ENCODE measurements around the gene ZMAT2. TPM values are rescaled to one million over a fixed set of nuclear protein-coding genes. Genes with fewer than 3 reads are reported as not detected.
"Not testable (repeated sequence)": the region's sequence is repeated elsewhere in the genome, so short reads cannot be mapped to it uniquely, and the experiment has no call there.

The ZMAT2 gene
- total RNA-seq, 2 experiments from 2014 or later: 54.7 to 57.8 TPM

GRCh38 chr5:140677947-140678346 is 22.3 kb upstream of the ZMAT2 start:
- Mint-ChIP-seq H3K36me3 (peaks cover 12% of the 10 kb centered on the region), H3K9me3 (no peaks in the 10 kb centered on the region), H3K4me3 (no peak overlapping the region), H3K27ac (peak overlapping the region; percentile 75), H3K4me1 (peaks cover 16% of the 10 kb centered on the region), H3K27me3 (no peaks in the 10 kb centered on the region)
- POLR2A ChIA-PET: interaction anchor here (1.1 to 1.6 kb wide), 3 partner anchors 13 to 23 kb away, joined by 4 read pairs; partner anchors contain the start of genes HARS1, HARS2, WDR55 and ZMAT2
- DNase-seq (no peak), ATAC-seq (ENCODE audit: low read depth) (no peak)

DNA sequence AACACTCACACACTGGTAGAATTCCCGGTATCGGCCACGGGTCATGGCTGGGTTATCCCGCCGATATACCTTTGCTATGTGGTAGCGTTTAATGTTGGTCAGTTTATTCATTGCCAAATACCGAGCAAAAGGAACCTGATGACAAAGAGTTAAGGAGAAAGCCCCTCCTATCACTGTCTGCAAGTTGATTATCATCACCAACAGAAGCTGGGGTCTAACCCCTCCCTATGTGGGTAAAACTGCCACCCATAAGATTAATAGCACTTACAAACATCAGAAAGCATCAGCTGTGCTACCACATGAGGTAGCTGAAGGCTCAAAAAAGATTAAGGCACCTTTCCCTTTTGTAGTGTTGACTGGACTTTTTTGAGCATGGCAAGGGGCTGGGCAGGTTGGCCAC is 21.3 kb upstream of the ZMAT2 start:
- Mint-ChIP-seq H3K4me3 (no peak overlapping the region), H3K36me3 (peaks cover 16% of the 10 kb centered on the region), H3K4me1 (peaks cover 16% of the 10 kb centered on the region), H3K27ac (no peak overlapping the region), H3K27me3 (no peaks in the 10 kb centered on the region), H3K9me3 (no peaks in the 10 kb centered on the region)
- POLR2A ChIA-PET: interaction anchor here (1.2 to 1.5 kb wide), 2 partner anchors 12 to 14 kb away, joined by 4 to 5 read pairs; partner anchors contain the start of genes HARS1, HARS2 and WDR55
- ATAC-seq (ENCODE audit: low read depth) (no peak), DNase-seq (no peak)

DNA sequence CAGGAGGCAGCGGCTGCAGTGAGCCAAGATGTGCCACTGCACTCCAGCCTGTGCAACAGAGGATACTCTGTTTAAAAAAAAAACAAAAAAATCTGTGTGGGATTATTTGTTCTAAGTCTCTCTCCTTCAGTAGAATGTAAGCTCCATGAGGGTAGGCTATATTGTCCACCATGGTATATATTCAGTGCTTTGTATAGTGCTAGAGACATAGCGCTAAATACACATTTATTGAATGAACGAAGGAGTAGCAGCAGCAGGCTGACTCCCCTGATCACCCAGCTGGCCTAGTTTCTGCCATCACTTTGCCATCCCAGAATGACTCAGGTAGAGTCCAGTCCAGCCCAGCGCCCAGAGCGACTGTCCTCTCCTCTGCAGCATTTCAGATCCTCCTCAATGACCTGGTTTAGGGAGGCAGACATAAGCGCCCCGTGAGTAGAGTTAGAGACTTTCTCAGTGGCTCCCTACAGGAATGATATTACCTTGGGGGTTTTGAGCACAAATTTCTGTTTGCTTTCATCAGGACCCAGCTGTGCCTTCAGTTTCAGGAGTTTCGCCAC is 9.8 kb upstream of the ZMAT2 start:
- POLR2A ChIA-PET: interaction anchor here (0.7 to 2.2 kb wide), 16 partner anchors 9 to 289 kb away, joined by 3 to 25 read pairs (median 4); partner anchors contain the start of genes APBB3, DND1, EIF4EBP3 and IK
- Mint-ChIP-seq H3K4me1 (peaks cover 35% of the 10 kb centered on the region), H3K27me3 (no peaks in the 10 kb centered on the region), H3K36me3 (peaks cover 16% of the 10 kb centered on the region), H3K4me3 (peak overlapping the region; percentile 97), H3K9me3 (no peaks in the 10 kb centered on the region), H3K27ac (peak overlapping the region; percentile 96)
- ATAC-seq (ENCODE audit: low read depth): no peak
- no peak for DNase-seq

DNA sequence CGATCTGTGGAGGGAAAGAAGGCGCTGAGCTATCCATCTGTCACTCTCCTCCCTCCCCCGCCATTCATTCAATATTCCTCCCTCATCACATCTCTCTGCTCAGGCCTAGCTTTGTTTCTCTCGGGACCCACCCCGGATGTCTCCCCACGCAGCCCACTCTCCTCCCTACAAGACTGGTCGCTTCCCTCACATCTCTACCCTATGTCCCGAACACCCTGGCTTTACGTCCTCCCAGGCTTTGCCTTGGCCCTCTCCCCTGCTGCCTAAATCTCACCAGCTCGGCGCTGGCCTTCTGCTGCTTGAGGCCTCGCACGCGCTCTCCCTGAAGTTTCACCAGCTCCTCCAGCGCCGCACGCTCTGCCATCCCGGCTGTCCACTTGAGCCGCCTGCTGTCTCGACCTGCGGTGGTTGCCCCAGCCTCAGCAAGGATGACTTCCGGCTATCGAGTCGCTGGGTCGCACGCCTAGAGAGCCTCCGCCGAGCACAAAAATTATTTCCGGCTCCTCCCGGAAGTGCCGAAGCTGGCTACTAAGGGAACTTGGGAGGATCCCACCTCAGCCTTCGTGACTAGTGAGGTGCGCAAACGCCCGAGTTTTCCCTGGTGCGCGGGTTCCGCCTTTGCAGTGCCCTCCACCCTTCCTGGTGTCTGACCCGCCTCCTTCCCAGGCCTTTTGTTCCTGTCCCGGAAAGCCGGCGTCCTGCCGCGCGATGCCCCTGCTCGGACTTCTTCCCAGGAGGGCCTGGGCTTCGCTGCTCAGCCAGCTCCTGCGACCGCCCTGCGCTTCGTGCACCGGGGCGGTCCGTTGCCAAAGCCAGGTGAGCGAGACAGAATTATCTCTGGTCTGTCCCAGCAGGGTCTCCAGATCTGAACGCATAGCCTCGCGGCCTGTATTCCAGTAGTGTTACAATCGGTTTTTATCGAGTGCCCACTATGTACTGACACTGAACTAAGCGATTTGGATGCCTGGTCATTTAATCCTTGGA is 9.0 kb upstream of the ZMAT2 start, which contains the start of the genes HARS1 and HARS2:
HARS1 (minus strand) TSS at position 430 of the 984 bp plus-strand sequence; CDS start at position 364, 66 bp downstream.
HARS2 (plus strand) TSS at position 515 of the 984 bp plus-strand sequence; CDS start at position 709, 194 bp downstream.
- peak within 1 kb of the TSS; percentile 96 for H3K27ac Mint-ChIP-seq
- H3K4me1 Mint-ChIP-seq: peaks cover 35% of the 10 kb centered on the region
- no peaks in the 10 kb centered on the region for H3K27me3 Mint-ChIP-seq
- ATAC-seq (ENCODE audit: low read depth): peak; percentile 93
- POLR2A ChIA-PET: interaction anchor here (0.6 to 2.2 kb wide), 20 partner anchors 9 to 290 kb away, joined by 3 to 25 read pairs (median 4); partner anchors contain the start of genes APBB3, DND1, EIF4EBP3 and IK
- peak within 1 kb of the TSS; percentile 97 for H3K4me3 Mint-ChIP-seq
- no peaks in the 10 kb centered on the region for H3K9me3 Mint-ChIP-seq
- peaks cover 22% of the 10 kb centered on the region for H3K36me3 Mint-ChIP-seq
- peak; percentile 78 for DNase-seq

DNA sequence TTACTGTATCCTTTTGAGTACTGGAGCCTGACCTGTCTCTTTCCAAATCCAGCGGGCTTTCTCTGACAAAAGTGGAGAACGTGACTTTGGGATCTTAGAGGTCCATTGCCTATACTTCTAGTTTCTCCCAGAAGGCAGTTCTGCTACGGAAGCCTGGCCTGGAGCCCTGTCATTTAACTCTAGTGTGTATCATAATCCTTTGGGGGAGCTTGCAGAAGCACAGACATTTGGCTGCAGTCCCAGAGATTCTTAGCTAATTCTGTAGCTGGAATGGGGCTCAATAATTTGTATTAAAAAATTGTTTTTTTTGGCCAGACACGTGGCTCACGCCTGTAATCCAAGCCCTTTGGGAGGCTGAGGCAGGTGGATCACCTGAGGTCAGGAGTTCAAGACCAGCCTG is 6.0 kb upstream of the ZMAT2 start:
- Mint-ChIP-seq H3K27me3 (no peaks in the 10 kb centered on the region), H3K4me1 (peaks cover 28% of the 10 kb centered on the region), H3K9me3 (no peaks in the 10 kb centered on the region), H3K4me3 (no peak overlapping the region), H3K27ac (no peak overlapping the region), H3K36me3 (peaks cover 34% of the 10 kb centered on the region)
- DNase-seq: no peak
- ATAC-seq (ENCODE audit: low read depth): no peak
- POLR2A ChIA-PET: no interaction called here

GRCh38 chr5:140696891-140697492 is 3.3 kb upstream of the ZMAT2 start:
- peaks cover 22% of the 10 kb centered on the region for H3K4me1 Mint-ChIP-seq
- POLR2A ChIA-PET: interaction anchor here (0.8 kb wide), 1 partner anchor 49 kb away, joined by 7 read pairs; the partner anchor contains the start of genes IK and NDUFA2
- ATAC-seq (ENCODE audit: low read depth): no peak
- no peak for DNase-seq
- no peak overlapping the region for H3K27ac Mint-ChIP-seq
- peaks cover 43% of the 10 kb centered on the region for H3K36me3 Mint-ChIP-seq
- H3K27me3 Mint-ChIP-seq: no peaks in the 10 kb centered on the region
- no peaks in the 10 kb centered on the region for H3K9me3 Mint-ChIP-seq
- H3K4me3 Mint-ChIP-seq: no peak overlapping the region

DNA sequence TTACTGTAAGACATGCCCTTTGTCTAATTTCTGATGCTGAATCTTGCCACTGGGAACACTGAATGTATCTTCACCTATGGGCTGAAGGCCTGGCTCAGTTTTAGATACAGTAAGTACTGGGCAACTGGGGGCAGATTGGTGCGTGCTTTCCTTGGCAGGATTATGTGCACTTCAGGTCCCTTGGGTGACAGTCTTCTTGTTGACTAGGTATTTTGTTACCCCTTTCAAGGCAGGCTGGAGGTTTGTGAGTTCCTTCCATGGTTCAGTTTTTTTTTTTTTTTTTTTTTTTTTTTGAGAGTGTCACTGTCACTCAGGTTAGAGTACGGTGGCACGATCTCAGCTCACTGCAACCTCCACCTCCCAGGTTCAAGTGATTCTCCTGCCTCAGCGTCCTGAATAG is 7.6 kb downstream of the ZMAT2 start:
- H3K36me3 Mint-ChIP-seq: peaks cover 12% of the 10 kb centered on the region
- H3K9me3 Mint-ChIP-seq: no peaks in the 10 kb centered on the region
- no peak for ATAC-seq (ENCODE audit: low read depth)
- H3K27ac Mint-ChIP-seq: no peak overlapping the region
- DNase-seq: no peak
- peaks cover 16% of the 10 kb centered on the region for H3K4me1 Mint-ChIP-seq
- H3K27me3 Mint-ChIP-seq: no peaks in the 10 kb centered on the region
- POLR2A ChIA-PET: interaction anchor here (0.7 to 1.3 kb wide), 2 partner anchors 8 to 94 kb away, joined by 3 read pairs; partner anchors contain the start of gene ZMAT2
- no peak overlapping the region for H3K4me3 Mint-ChIP-seq

- H3K4me3 Mint-ChIP-seq; H3K9me3 Mint-ChIP-seq; H3K27ac Mint-ChIP-seq; H3K36me3 Mint-ChIP-seq; H3K27me3 Mint-ChIP-seq; ATAC-seq (ENCODE audit: low read depth); DNase-seq: not testable (repeated sequence)
- POLR2A ChIA-PET: interaction anchor here (1.3 kb wide), 1 partner anchor 9 kb away, joined by 3 read pairs; the partner anchor contains the start of gene ZMAT2
- peaks cover 18% of the 10 kb centered on the region for H3K4me1 Mint-ChIP-seq
Measured at GRCh38 chr5:140708787-140709186, 8.5 kb downstream of the ZMAT2 start.

GRCh38 chr5:140710899-140711552 is 10.8 kb downstream of the ZMAT2 start:
- POLR2A ChIA-PET: interaction anchor here (0.7 to 2.2 kb wide), 11 partner anchors 10 to 609 kb away, joined by 3 to 20 read pairs (median 5); partner anchors contain the start of genes ANKHD1, APBB3, HARS1 and HARS2
- Mint-ChIP-seq H3K9me3 (no peaks in the 10 kb centered on the region), H3K27me3 (peaks cover 6% of the 10 kb centered on the region)

DNA sequence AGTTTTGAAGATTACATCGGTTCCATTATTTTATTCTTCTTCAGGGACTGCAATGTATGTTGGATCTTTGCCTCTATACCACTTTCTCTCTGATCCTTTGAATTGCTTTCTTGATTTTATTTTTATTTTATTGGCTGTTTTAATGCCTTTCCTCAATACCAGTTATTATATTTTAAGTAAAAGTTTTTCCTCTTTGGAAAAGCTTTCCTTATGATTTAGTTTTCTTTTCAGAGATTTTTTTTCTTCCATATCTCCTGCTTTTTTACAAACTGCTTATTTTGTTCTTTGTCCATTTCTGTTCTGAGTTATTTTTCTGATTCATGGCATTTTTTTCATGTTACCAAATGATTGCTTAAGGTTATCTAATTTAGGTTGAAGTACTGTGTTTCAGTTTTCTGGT is 11.5 kb downstream of the ZMAT2 start:
- ATAC-seq (ENCODE audit: low read depth): no peak
- H3K4me3 Mint-ChIP-seq: peak overlapping the region; percentile 89

More at GRCh38 chr5:140710899-140711552, 10.8 kb downstream of the ZMAT2 start:
- Mint-ChIP-seq H3K36me3 (peaks cover 5% of the 10 kb centered on the region), H3K4me1 (peaks cover 16% of the 10 kb centered on the region), H3K4me3 (peak overlapping the region; percentile 89), H3K27ac (peak overlapping the region; percentile 95)
- DNase-seq (peak; percentile 75), ATAC-seq (ENCODE audit: low read depth) (peak; percentile 91)

DNA sequence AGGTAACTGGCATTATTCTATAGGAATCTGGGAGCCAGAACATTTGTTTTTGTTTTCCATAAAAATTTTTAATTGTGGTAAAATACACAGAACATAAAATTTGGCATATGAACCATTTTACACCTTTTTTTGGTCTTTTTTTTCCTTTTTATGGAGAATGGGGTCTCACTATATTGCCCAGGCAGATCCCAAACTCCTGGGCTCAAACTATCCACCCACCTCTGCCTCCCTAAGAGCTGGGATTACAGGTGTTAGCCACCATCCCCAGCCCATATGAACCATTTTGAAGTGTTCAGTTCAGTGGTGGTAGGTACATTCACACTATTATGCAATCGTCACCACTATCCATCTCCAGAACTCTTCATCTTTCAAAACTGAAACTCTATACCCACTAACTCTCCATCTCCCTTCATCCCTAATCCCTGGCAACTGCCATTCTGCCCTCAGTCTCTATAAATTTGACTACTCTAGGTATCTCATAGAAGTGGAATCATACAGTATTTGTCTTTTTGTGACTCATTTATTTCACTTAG is 13.4 kb downstream of the ZMAT2 start:
- DNase-seq (no peak), ATAC-seq (ENCODE audit: low read depth) (no peak)
- no peaks in the 10 kb centered on the region for H3K9me3 Mint-ChIP-seq
- no peak overlapping the region for H3K4me3 Mint-ChIP-seq
- peaks cover 14% of the 10 kb centered on the region for H3K4me1 Mint-ChIP-seq
- peaks cover 6% of the 10 kb centered on the region for H3K27me3 Mint-ChIP-seq
- no peaks in the 10 kb centered on the region for H3K36me3 Mint-ChIP-seq
- POLR2A ChIA-PET: no interaction called here
- H3K27ac Mint-ChIP-seq: no peak overlapping the region

More for the DNA sequence above, 11.5 kb downstream of the ZMAT2 start:
- Mint-ChIP-seq H3K27me3 (peaks cover 6% of the 10 kb centered on the region), H3K27ac (no peak overlapping the region), H3K9me3 (no peaks in the 10 kb centered on the region), H3K4me1 (peaks cover 14% of the 10 kb centered on the region), H3K36me3 (peaks cover 2% of the 10 kb centered on the region)
- POLR2A ChIA-PET: interaction anchor here (0.7 to 2.2 kb wide), 6 partner anchors 11 to 154 kb away, joined by 3 to 20 read pairs (median 4); partner anchors contain the start of genes APBB3, HARS1, HARS2 and SLC35A4
- no peak for DNase-seq

DNA sequence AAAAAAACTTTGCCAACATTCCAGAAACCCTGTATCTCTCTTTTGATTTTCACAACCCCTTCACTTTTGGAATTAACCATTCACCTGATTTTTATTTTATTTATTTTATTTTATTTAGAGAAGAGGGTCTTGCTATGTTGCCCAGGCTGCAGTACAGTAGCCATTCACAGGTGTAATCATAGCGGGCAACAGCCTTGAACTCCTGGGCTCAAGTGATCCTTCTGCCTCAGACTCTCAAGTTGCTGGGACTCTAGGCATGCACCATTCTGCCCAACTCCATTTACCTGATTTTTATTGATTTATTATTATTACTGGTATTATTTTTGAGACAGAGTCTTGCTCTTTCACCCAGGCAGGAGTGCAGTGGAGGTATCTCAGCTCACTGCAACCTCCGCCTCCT is 16.0 kb downstream of the ZMAT2 start:
- ATAC-seq (ENCODE audit: low read depth); DNase-seq; POLR2A ChIA-PET; H3K27me3 Mint-ChIP-seq; H3K27ac Mint-ChIP-seq; H3K9me3 Mint-ChIP-seq; H3K4me3 Mint-ChIP-seq; H3K36me3 Mint-ChIP-seq: not testable (repeated sequence)
- peaks cover 11% of the 10 kb centered on the region for H3K4me1 Mint-ChIP-seq
